HUDEP-2 (cell line): ENCODE measurements around the gene DPCD.

Source experiments
- DNase-seq, 76 experiments: peaks; one replicate each; lab custom pipeline; 2025; ENCODE audit not compliant: unreplicated experiment in 76 of 76; lab: John Stamatoyannopoulos, UW

The DPCD gene

DNA sequence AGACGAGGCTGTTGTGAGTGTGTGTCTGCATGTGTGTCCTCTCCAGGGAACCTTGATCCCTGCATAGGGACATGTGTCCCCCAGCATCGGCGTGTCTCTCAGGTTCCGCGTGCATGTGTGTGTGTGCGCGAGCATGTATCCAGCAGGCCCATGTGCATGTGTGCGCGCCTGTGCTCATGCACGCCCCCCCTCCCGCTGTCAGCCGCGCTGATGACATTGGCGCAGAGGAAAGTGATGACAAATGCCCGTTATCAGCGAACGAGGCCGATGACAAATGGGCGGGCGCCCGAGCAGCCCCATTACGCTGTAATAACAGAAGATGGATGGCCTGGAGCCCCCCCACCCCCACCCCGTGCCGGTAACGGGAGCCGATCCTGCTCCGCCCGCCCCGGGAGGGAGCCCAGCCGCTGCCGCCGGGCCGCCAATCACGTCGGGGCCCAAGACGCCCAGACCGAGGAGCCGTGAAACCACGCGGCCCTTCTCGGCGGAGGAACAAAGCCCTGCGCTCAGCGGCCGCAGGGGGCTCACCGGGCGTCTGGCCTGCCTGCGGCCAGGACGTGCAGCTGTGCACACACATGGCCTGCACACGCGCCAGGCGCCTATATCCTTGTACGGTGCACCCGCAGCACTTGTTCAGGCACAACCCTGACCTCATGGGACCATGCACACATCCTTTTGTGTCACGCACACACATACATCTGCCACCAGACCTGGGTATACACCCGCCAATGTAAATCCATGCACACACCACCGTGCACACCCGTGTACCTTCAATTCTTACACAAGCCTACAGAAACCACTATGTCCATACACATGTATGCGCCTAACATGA, 21.6 kb upstream of the DPCD start:
- DNase-seq, result peak in 4 of 76 experiments; percentile 9 to 33 (median 14)

GRCh38 chr10:101567165-101568006, 20.7 kb upstream of the DPCD start:
- no peak for DNase-seq

- DNase-seq, result no peak
Observed at GRCh38 chr10:101568054-101568745, 19.9 kb upstream of the DPCD start.

GRCh38 chr10:101569323-101569621, 18.8 kb upstream of the DPCD start:
- DNase-seq, result no peak

DNA sequence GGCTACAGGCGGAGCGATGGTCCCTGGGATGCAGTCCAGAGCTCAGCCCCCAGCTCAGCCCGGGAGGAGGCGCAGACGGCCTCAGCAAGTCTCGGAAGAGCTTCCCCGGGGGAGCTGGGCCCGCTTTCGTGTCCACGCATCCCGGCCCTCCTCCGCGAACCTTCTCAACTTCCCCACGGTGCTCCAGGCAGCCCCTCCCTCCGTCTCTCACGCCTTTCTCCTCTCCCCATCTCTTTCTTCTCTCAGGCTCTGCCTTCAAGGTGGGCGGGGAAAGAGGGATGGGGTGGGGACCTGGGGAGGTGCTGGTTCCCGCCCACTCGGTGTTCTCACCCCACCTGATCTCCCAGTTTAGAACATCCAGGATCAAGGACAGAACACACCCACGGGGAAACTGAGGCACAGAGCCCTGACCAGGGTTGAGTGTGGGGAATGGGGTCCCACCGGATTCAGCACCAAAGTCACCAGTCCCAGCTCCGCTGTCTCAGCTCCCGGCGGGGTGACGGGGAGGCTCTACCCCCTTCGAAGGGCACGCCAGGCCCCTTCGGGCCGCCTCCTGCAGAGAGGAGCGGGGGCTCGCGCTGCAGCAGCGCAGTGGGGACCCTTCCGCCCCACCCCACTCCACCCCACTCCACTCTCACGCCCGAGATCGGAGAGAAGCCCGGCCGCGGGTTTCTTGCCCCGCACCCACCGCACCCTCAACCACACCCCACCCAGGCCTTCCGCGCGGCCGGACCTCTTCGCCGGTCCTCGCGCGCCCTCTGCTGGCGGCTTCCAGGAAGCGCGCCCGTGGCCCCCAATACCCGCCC, 18.3 kb upstream of the DPCD start:
- DNase-seq, result peak in 65 of 76 experiments; percentile 6 to 86 (median 62)

DNA sequence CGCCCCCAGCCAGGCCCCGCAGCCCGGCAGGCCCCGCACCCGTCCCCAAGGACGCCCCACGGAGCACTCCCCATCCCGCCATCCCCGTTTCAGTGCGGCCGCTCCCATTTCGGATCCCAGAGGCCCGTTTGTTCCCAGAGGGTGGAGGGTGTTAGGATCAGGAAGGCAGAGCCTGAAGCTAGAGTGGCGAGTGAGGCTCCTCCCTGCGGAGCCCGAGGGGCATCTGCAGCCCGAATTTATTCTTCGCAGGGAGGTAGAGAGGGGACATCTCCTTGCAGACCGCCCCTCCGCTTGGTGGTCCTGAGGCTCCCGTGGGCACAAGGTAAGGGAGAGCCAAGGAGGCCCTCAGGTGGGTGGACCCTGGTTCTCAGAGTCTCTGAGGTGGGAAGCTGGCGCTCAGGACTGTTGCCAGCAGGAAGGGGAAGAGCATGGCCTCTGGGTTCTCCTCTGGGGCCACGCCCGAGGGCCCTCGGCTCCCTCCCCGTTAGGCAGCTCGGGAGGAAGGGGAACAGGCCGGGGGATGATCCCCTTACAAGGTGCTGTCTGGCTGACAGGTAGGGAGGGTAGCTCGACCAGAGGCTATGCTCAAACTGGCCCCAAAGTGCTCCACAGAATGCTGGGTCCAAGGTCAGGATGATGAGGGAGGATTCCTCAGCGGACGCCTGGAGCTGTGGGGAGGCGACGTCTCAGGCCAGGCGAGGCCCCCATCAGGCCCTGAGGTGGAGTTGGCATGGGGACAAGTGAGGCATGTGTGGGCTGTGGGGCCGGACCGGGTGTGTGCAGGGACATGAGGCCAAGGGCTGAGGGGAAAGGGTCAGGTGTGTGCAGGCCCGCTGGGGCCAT, 17.5 kb upstream of the DPCD start:
- DNase-seq, result peak in 37 of 76 experiments; percentile 8 to 93 (median 43)

GRCh38 chr10:101571271-101571925, 16.7 kb upstream of the DPCD start:
- no peak for DNase-seq

DNA sequence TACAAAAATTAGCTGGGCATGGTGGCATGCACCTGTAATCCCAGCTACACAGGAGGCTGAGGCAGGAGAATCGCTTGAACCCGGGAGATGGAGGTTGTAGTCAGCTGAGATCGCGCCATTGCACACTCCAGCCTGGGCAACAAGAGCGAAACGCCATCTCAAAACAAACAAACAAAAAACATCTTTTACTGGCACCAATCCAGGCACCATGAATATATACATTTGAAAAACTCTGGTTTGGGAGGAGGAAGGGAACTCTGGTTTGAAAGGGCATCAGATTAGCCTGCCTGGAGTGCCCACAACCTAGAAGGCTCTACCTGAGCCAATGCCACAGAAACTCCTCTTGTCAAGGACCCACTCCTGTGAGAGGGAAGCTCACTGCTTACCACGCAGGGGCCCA, 16.0 kb upstream of the DPCD start:
- DNase-seq, result peak in 2 of 76 experiments; percentile 2 to 6

DNA sequence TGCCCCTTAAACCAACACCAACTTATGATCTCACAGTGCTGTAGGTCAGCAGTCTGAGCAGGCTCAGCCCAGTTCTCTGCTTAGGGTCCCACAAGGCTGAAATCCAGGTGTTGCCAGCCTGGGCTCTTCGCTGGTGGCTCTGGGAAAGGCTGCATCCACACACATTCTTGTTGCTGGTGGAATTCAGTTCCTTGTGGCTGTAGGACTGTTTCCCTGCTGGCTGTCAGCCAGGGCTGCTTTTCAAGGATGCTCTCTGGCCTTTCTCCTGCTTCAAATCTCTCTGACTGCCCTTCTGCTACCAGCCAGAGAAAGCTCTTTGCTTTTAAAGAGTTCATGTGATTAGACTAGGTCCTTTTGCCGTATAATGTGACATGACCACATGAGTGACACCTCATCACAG, 15.3 kb upstream of the DPCD start:
- no peak for DNase-seq

- DNase-seq, result no peak
Observed at GRCh38 chr10:101573885-101574753, 14.0 kb upstream of the DPCD start.

DNA sequence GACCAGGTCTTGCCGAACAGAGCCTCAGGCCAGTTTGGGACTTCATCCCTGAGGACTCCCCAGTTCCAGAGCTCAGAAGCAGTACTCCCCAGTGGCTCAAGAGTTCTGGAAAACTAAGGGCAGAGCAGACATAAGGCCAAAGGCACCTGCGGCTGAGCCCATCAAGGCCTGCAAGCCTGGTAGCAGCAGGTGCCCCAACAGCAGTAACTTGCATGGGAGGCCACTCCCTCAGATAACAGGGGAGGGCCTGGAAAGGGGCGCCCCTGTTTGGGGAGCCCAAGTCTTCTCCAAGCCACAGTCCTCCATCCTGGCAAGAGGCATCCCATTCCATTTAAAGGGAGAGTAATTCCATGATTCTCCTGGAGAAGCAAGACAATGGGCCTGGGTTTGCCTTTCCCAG, 13.0 kb upstream of the DPCD start:
- no peak for DNase-seq

- DNase-seq, result peak in 74 of 76 experiments; percentile 29 to 94 (median 76)
Observed at GRCh38 chr10:101575580-101576210, 12.4 kb upstream of the DPCD start.

GRCh38 chr10:101576211-101576863, 11.8 kb upstream of the DPCD start:
- peak in 26 of 76 experiments; percentile 6 to 45 (median 24) for DNase-seq

GRCh38 chr10:101577121-101577871, 10.8 kb upstream of the DPCD start:
- DNase-seq, result no peak

GRCh38 chr10:101578192-101578591, 9.9 kb upstream of the DPCD start:
- no peak for DNase-seq

GRCh38 chr10:101578803-101579515, 9.2 kb upstream of the DPCD start:
- no peak for DNase-seq
